GM23338 (cell line): ENCODE data around the gene RPTOR. TPM values are rescaled to one million over a fixed set of nuclear protein-coding genes. Genes with fewer than 3 reads are reported as not detected.

Experiments
- ATAC-seq: fragments of 200-7000 bp; cut with Tn5 transposase; 3 replicates; pipeline ENCODE4 v1.9.1; 2020
- DNase-seq: peaks from one replicate; pipeline ENCODE4 v3.0.0-alpha.2; 2015; ENCODE audit warnings: low spot score
- H2AFZ ChIP-seq: fragments of 200-600 bp; sonication (generic); 2 replicates; pipeline ENCODE4 v1.8.0; 2016; ENCODE audit warnings: antibody characterized with exemption, mild to moderate bottlenecking, moderate library complexity
- H3F3A ChIP-seq: fragments of 200-600 bp; sonication (generic); replicated peaks from 2 replicates; pipeline ENCODE4 v1.8.0; 2017; ENCODE audit warnings: antibody characterized with exemption, mixed run types, low read depth
- H3K27ac ChIP-seq: fragments of 200-600 bp; sonication (generic); 2 replicates; pipeline ENCODE4 v1.6.1; 2016; ENCODE audit warnings: low read depth
- H3K27me3 ChIP-seq: fragments of 200-600 bp; sonication (generic); 2 replicates; pipeline ENCODE4 v1.8.0; 2016; ENCODE audit warnings: mild to moderate bottlenecking, mixed run types, moderate library complexity; ENCODE audit not compliant: insufficient read depth
- H3K36me3 ChIP-seq: fragments of 200-600 bp; sonication (generic); 2 replicates; pipeline ENCODE4 v1.8.0; 2016; ENCODE audit warnings: mild to moderate bottlenecking; ENCODE audit not compliant: insufficient read depth
- H3K4me1 ChIP-seq: fragments of 200-600 bp; sonication (generic); 2 replicates; pipeline ENCODE4 v1.8.0; 2016; ENCODE audit warnings: mild to moderate bottlenecking, moderate library complexity; ENCODE audit not compliant: insufficient read depth
- H3K4me2 ChIP-seq: fragments of 200-600 bp; sonication (generic); 2 replicates; pipeline ENCODE4 v1.7.1; 2017; ENCODE audit warnings: mixed run types
- H3K4me3 ChIP-seq: fragments of 200-600 bp; sonication (generic); 2 replicates; pipeline ENCODE4 v1.6.1; 2016; ENCODE audit warnings: mixed run types
- H3K79me2 ChIP-seq: fragments of 200-600 bp; sonication (generic); replicated peaks from 2 replicates; pipeline ENCODE4 v1.8.0; 2017; ENCODE audit warnings: mild to moderate bottlenecking; ENCODE audit not compliant: insufficient read depth
- H3K9me2 ChIP-seq: fragments of 200-600 bp; sonication (generic); 2 replicates; pipeline ENCODE4 v1.8.0; 2017; ENCODE audit not compliant: insufficient read depth
- H4K20me1 ChIP-seq: fragments of 200-600 bp; sonication (generic); replicated peaks from 2 replicates; pipeline ENCODE4 v1.8.0; 2017; ENCODE audit warnings: mild to moderate bottlenecking; ENCODE audit not compliant: insufficient read depth
- H3K27ac Mint-ChIP-seq: 2 replicates; pipeline ENCODE4 v1.8.0; 2020; ENCODE audit warnings: inconsistent platforms, mild to moderate bottlenecking, moderate library complexity, mixed read lengths
- H3K27me3 Mint-ChIP-seq: 3 replicates; pipeline ENCODE4 v1.8.0; 2022; ENCODE audit warnings: low read depth, mild to moderate bottlenecking, moderate library complexity, mixed read lengths, inconsistent platforms; ENCODE audit not compliant: insufficient read depth, poor library complexity
- H3K36me3 Mint-ChIP-seq: 3 replicates; pipeline ENCODE4 v1.8.0; 2021; ENCODE audit warnings: low read depth, mild to moderate bottlenecking, inconsistent platforms, moderate library complexity, mixed read lengths
- H3K4me1 Mint-ChIP-seq: 3 replicates; pipeline ENCODE4 v1.8.0; 2020; ENCODE audit warnings: mild to moderate bottlenecking, inconsistent platforms, mixed read lengths
- H3K4me3 Mint-ChIP-seq: 3 replicates; pipeline ENCODE4 v1.8.0; 2021; ENCODE audit warnings: moderate library complexity, mild to moderate bottlenecking, inconsistent platforms, mixed read lengths
- H3K9me3 Mint-ChIP-seq: 3 replicates; pipeline ENCODE4 v1.8.0; 2020; ENCODE audit warnings: moderate library complexity, mild to moderate bottlenecking, inconsistent platforms, mixed read lengths
- CREB1 ChIP-seq: fragments of 250-450 bp; sonication (Bioruptor Pico); IDR thresholded peaks from 2 replicates; pipeline ENCODE4 v1.5.0; 2020; ENCODE audit warnings: low read depth, mild to moderate bottlenecking, moderate library complexity
- ETS1 ChIP-seq: IDR thresholded peaks from 2 replicates; pipeline ENCODE4 v1.6.1; 2016; ENCODE audit warnings: antibody characterized with exemption
- EZH2 ChIP-seq: fragments of 200-600 bp; sonication (generic); IDR thresholded peaks from one replicate; pipeline ENCODE4 v1.8.0; 2017; ENCODE audit warnings: antibody characterized with exemption, mild to moderate bottlenecking, low read depth; ENCODE audit not compliant: unreplicated experiment
- JUNB ChIP-seq: IDR thresholded peaks from one replicate; pipeline ENCODE4 v1.6.1; 2016; ENCODE audit warnings: antibody characterized with exemption; ENCODE audit not compliant: unreplicated experiment
- NANOG ChIP-seq: IDR thresholded peaks from 2 replicates; pipeline ENCODE4 v1.6.1; 2016; ENCODE audit warnings: antibody characterized with exemption, borderline replicate concordance
- POLR2AphosphoS5 ChIP-seq: IDR thresholded peaks from 2 replicates; pipeline ENCODE4 v1.6.1; 2016; ENCODE audit warnings: antibody characterized with exemption, low read depth
- STAT1 ChIP-seq: IDR thresholded peaks from one replicate; pipeline ENCODE4 v1.6.1; 2016; ENCODE audit warnings: antibody characterized with exemption; ENCODE audit not compliant: unreplicated experiment
- ZNF114 ChIP-seq: fragments of 250-450 bp; sonication (Bioruptor Pico); IDR thresholded peaks from 2 replicates; pipeline ENCODE4 v1.5.0; 2020; ENCODE audit warnings: mild to moderate bottlenecking, moderate library complexity
- polyA plus RNA-seq: library from polyadenylated mRNA; unstranded; fragments of >200 nt; fragmentation: Nextera tagmentation; extraction: Ambion mirVana; gene quantifications from 2 replicates; pipeline ENCODE4 v1.2.1, GENCODE V29; 2016
- total RNA-seq: library from RNA; depleted of rRNA; stranded (reverse); fragments of >200 nt; shearing (Covaris generic); gene quantifications from 2 replicates; pipeline ENCODE4 v1.2.3, GENCODE V29; 2014
- TF ChIP-seq, protein P1 (sequence below): IDR thresholded peaks from one replicate; pipeline ENCODE4 v1.6.1; 2018; ENCODE audit warnings: antibody characterized with exemption; ENCODE audit not compliant: unreplicated experiment

The RPTOR gene
- total and polyA plus RNA-seq, 2 experiments from 2014 or later, result 9.5 to 38.0 TPM

- no peaks in the 10 kb centered on the region for H3K9me2 ChIP-seq
- no peaks in the 10 kb centered on the region for H3K36me3 Mint-ChIP-seq
- H3K4me1 Mint-ChIP-seq, result peaks cover 35% of the 10 kb centered on the region
- no peaks in the 10 kb centered on the region for H3F3A ChIP-seq
- peaks cover 71% of the 10 kb centered on the region for H3K79me2 ChIP-seq
- H3K4me2 ChIP-seq, result no peak overlapping the region
- H4K20me1 ChIP-seq, result peaks cover 5% of the 10 kb centered on the region; the same call in 1 of the 2 replicates
- DNase-seq, result no peak
- H3K27me3 Mint-ChIP-seq, result peaks cover 4% of the 10 kb centered on the region
- H3K27ac Mint-ChIP-seq, result no peak overlapping the region
- TF ChIP-seq, protein P1, sequence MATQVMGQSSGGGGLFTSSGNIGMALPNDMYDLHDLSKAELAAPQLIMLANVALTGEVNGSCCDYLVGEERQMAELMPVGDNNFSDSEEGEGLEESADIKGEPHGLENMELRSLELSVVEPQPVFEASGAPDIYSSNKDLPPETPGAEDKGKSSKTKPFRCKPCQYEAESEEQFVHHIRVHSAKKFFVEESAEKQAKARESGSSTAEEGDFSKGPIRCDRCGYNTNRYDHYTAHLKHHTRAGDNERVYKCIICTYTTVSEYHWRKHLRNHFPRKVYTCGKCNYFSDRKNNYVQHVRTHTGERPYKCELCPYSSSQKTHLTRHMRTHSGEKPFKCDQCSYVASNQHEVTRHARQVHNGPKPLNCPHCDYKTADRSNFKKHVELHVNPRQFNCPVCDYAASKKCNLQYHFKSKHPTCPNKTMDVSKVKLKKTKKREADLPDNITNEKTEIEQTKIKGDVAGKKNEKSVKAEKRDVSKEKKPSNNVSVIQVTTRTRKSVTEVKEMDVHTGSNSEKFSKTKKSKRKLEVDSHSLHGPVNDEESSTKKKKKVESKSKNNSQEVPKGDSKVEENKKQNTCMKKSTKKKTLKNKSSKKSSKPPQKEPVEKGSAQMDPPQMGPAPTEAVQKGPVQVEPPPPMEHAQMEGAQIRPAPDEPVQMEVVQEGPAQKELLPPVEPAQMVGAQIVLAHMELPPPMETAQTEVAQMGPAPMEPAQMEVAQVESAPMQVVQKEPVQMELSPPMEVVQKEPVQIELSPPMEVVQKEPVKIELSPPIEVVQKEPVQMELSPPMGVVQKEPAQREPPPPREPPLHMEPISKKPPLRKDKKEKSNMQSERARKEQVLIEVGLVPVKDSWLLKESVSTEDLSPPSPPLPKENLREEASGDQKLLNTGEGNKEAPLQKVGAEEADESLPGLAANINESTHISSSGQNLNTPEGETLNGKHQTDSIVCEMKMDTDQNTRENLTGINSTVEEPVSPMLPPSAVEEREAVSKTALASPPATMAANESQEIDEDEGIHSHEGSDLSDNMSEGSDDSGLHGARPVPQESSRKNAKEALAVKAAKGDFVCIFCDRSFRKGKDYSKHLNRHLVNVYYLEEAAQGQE, result no peak
- TF ChIP-seq NANOG (no peak), ETS1 (no peak), STAT1 (no peak), JUNB (no peak), EZH2 (no peak), POLR2AphosphoS5 (no peak), CREB1 (CRISPR knock-in tag) (no peak)
- H3K36me3 ChIP-seq, result no peaks in the 10 kb centered on the region
- ATAC-seq, result no peak
- H3K9me3 Mint-ChIP-seq, result no peaks in the 10 kb centered on the region
- no peak overlapping the region for H3K4me3 ChIP-seq
- H2AFZ ChIP-seq, result no peak overlapping the region
- no peak overlapping the region for H3K27ac ChIP-seq
- H3K4me1 ChIP-seq, result peaks cover 17% of the 10 kb centered on the region; the same call in 1 of the 2 replicates
- H3K27me3 ChIP-seq, result no peaks in the 10 kb centered on the region
- H3K4me3 Mint-ChIP-seq, result no peak overlapping the region
Observed at GRCh38 chr17:80676564-80676963, 131.9 kb downstream of the RPTOR start.

DNA sequence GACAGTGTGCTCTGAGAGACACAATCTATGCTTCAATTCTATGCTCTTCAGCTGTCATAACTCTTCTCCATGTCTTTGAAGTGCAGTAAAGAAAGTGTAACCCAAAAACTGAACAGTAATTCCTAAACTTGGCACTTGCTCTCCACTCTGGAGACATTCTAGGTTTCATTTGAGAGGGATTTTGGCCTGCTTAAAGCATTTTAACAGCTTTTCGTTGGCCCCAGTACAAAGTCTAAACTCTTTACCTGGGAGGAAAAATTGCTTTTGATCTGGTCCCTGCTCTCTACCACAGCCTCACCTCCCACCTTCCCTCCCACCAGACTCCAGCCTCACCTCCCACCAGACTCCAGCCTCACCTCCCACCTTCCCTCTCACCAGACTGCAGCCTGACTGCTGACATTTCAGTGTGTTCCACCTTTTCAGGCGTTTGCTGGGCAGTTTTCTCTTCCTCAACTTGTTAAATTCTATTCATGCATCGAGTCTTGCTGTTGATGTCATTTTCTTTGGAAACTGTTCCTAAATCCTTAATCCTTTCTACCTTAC is 132.6 kb downstream of the RPTOR start:
- Histone ChIP-seq H4K20me1 (peaks cover 5% of the 10 kb centered on the region; the same call in 1 of the 2 replicates), H3K79me2 (peaks cover 65% of the 10 kb centered on the region), H3K27ac (no peak overlapping the region), H3K4me3 (no peak overlapping the region), H3K27me3 (no peaks in the 10 kb centered on the region), H2AFZ (no peak overlapping the region), H3K9me2 (no peaks in the 10 kb centered on the region), H3K4me1 (peaks cover 17% of the 10 kb centered on the region; the same call in 1 of the 2 replicates), H3K4me2 (no peak overlapping the region), H3F3A (no peaks in the 10 kb centered on the region), H3K36me3 (no peaks in the 10 kb centered on the region)
- no peak overlapping the region for H3K4me3 Mint-ChIP-seq
- no peak overlapping the region; the same call in 1 of the 2 replicates for H3K27ac Mint-ChIP-seq
- ATAC-seq (no peak), DNase-seq (no peak)
- TF ChIP-seq JUNB (no peak), POLR2AphosphoS5 (no peak), CREB1 (CRISPR knock-in tag) (no peak), ZNF114 (CRISPR knock-in tag) (no peak)
- H3K4me1 Mint-ChIP-seq, result peaks cover 35% of the 10 kb centered on the region
- no peaks in the 10 kb centered on the region for H3K9me3 Mint-ChIP-seq
- H3K36me3 Mint-ChIP-seq, result no peaks in the 10 kb centered on the region
- H3K27me3 Mint-ChIP-seq, result peaks cover 4% of the 10 kb centered on the region
